Esophagus (tissue), 2 donors: Measurements from ENCODE around the gene NLRP11. TPM values are rescaled to one million over a fixed set of nuclear protein-coding genes. Genes with fewer than 3 reads are reported as not detected.
"Not testable (repeated sequence)": the region's sequence is repeated elsewhere in the genome, so short reads cannot be mapped to it uniquely, and the experiment has no call there.

Experiments used
- H3K27ac ChIP-seq, 2 donors: one replicate each; pipeline ENCODE4 v1.5.1; 2013; ENCODE audit warnings: low read depth in 2 of 2, mild to moderate bottlenecking in 2 of 2, inconsistent platforms in 1 of 2, low read length in 1 of 2, moderate library complexity in 1 of 2
- H3K27me3 ChIP-seq, 2 donors: one replicate each; pipeline ENCODE4 v1.6.1; 2013; ENCODE audit warnings: low read length in 2 of 2, control low read depth in 1 of 2, mild to moderate bottlenecking in 1 of 2; ENCODE audit not compliant: insufficient read depth in 2 of 2, control insufficient read depth in 1 of 2
- H3K36me3 ChIP-seq, 2 donors: one replicate each; pipeline ENCODE4 v1.6.1; 2013; ENCODE audit warnings: low read length in 1 of 2; ENCODE audit not compliant: control insufficient read depth in 2 of 2, insufficient read depth in 2 of 2
- H3K4me1 ChIP-seq, 2 donors: one replicate each; pipeline ENCODE4 v1.6.1; 2013; ENCODE audit warnings: low read length in 1 of 2; ENCODE audit not compliant: control insufficient read depth in 2 of 2, insufficient read depth in 2 of 2
- H3K4me3 ChIP-seq, 2 donors: one replicate each; pipeline ENCODE4 v1.5.1; 2013; ENCODE audit warnings: low read length in 2 of 2, mild to moderate bottlenecking in 2 of 2, low read depth in 1 of 2, moderate library complexity in 1 of 2
- H3K9me3 ChIP-seq, 2 donors: one replicate each; pipeline ENCODE4 v1.6.1; 2013; ENCODE audit warnings: mild to moderate bottlenecking in 2 of 2, low read depth in 1 of 2, low read length in 1 of 2, moderate library complexity in 1 of 2; ENCODE audit not compliant: control insufficient read depth in 2 of 2, insufficient read depth in 1 of 2
- WGBS, 2 donors: extraction: QIAGEN DNeasy Blood & Tissue Kit; methylation state at CpG; one replicate each; pipeline ENCODE4 v1.1.7; 2013; 5-methylcytosine and 5-hydroxymethylcytosine counted together
- polyA plus RNA-seq, 2 donors: library from polyadenylated mRNA; stranded (reverse); fragments of 200-250 nt; gene quantifications; one replicate each; pipeline ENCODE4 v1.2.3, GENCODE V29; 2013
- donor health status: healthy with polysubstance abuse.
- donor health status: Bipolar disorder and iron deficiency.

Gene NLRP11
- polyA plus RNA-seq, 2 donors: not detected

DNA sequence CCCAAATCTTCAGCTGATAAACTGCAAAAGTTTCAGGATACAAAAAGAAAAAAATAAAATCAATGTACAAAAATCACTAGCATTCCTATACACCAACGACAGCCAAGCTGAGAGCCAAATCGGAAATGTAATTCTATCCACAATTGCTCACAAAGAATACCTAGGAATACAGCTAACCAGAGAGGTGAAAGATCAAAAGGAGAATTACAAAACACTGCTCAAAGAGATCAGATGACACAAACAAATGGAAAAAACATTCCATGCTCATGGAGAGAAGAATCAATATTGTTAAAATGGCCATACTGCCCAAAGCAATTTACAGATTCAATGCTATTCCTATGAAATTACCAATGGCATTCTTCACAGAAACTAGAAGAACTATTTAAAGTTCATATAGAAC, 29.5 kb downstream of the NLRP11 start:
- H3K27me3 ChIP-seq: no peaks in the 10 kb centered on the region
- no peaks in the 10 kb centered on the region for H3K36me3 ChIP-seq
- WGBS, 2 donors: 83 to 84% methylated on average over 2 of the region's 2 CpGs

DNA sequence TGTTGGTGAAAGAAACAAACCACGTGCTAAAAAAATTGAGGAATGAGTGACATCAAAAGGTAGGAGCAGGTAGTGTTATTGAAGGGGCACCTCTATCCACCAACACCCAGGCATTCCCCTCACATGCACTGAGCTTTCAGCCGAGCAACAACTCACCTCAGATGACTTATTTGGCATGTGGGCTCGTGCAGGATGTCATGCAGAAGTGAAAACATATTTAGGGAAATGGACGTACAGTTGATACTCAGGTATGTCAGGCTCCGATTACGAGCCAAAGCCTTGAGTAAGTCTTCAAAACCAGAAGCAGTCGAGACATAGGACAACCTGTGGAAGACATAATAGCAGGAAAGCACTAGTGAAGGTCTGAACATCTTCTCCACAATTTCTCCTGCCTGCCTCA, 30.4 kb downstream of the NLRP11 start:
- no peaks in the 10 kb centered on the region for H3K27me3 ChIP-seq
- no peaks in the 10 kb centered on the region for H3K36me3 ChIP-seq
- H3K9me3 ChIP-seq: no peaks in the 10 kb centered on the region
- H3K27ac ChIP-seq: no peak overlapping the region
- H3K4me3 ChIP-seq: no peak overlapping the region
- no peaks in the 10 kb centered on the region for H3K4me1 ChIP-seq
- WGBS, 2 donors: 65 to 69% methylated on average over 7 of the region's 7 CpGs

More for the DNA sequence above, 29.5 kb downstream of the NLRP11 start:
- H3K9me3 ChIP-seq: no peaks in the 10 kb centered on the region
- no peaks in the 10 kb centered on the region for H3K4me1 ChIP-seq
- H3K4me3 ChIP-seq: no peak overlapping the region
- H3K27ac ChIP-seq: no peak overlapping the region

DNA sequence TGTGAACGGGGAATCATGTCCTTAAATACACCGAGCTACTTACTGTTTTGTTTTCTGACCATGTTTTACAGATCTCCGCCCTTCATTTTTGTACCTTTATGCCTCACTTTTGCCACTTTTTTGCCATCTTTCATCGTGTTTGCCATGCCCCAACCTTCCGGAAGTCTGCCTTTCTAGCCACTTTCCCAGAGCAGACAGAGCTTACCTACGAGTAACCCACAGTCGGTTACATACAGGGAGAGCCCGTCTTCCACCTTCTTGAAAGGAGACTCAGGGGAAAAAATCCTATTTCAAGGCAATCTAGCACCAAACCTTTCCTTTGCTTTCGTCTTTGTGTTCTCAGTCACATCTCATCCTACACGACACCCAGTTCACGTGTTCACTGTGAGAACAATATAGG, 36.8 kb downstream of the NLRP11 start:
- Histone ChIP-seq H3K4me3 (no peak overlapping the region), H3K36me3 (no peaks in the 10 kb centered on the region), H3K27ac (no peak overlapping the region), H3K9me3 (peaks cover 0 to 6% of the 10 kb centered on the region in 2 donors), H3K4me1 (no peaks in the 10 kb centered on the region), H3K27me3 (no peaks in the 10 kb centered on the region)
- 90 to 92% methylated on average over 11 of the region's 11 CpGs for WGBS, 2 donors

DNA sequence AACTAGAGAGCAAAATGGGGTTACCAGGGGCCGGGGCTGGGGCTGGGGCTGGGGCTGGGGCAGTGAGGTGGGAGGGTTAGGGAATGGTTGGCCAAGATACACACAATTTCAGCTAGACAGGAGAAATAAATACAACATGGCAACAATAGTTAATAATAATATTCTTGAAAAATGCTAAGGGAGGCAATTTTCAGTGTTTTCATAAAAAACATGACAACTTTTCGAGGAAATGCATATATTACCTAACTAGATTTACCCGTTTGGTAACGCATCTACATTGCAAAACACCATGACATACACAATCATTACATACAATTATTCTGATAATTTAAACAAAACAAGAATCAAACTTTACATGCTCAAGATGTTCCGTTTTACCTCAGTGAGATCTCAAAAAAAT, 50.7 kb downstream of the NLRP11 start:
- Histone ChIP-seq H3K36me3 (no peaks in the 10 kb centered on the region), H3K4me3 (no peak overlapping the region), H3K9me3 (peaks cover 0 to 2% of the 10 kb centered on the region in 2 donors), H3K27me3 (peaks cover 0 to 3% of the 10 kb centered on the region in 2 donors), H3K4me1 (no peaks in the 10 kb centered on the region), H3K27ac (no peak overlapping the region)
- WGBS, 2 donors: 78 to 82% methylated on average over 5 of the region's 5 CpGs

DNA sequence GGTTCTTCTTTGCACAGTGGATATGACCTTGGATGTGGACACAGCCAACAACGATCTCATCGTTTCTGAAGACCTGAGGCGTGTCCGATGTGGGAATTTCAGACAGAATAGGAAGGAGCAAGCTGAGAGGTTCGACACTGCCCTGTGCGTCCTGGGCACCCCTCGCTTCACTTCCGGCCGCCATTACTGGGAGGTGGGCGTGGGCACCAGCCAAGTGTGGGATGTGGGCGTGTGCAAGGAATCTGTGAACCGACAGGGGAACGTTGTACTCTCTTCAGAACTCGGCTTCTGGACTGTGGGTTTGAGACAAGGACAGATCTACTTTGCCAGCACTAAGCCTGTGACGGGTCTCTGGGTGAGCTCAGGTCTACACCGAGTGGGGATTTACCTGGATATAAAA, 53.5 kb downstream of the NLRP11 start:
- H3K4me1 ChIP-seq: no peaks in the 10 kb centered on the region
- peaks cover 0 to 2% of the 10 kb centered on the region in 2 donors for H3K9me3 ChIP-seq
- peaks cover 0 to 3% of the 10 kb centered on the region in 2 donors for H3K27me3 ChIP-seq
- no peak overlapping the region for H3K4me3 ChIP-seq
- H3K27ac ChIP-seq: no peak overlapping the region
- WGBS, 2 donors: 82 to 85% methylated on average over 16 of the region's 16 CpGs
- no peaks in the 10 kb centered on the region for H3K36me3 ChIP-seq

DNA sequence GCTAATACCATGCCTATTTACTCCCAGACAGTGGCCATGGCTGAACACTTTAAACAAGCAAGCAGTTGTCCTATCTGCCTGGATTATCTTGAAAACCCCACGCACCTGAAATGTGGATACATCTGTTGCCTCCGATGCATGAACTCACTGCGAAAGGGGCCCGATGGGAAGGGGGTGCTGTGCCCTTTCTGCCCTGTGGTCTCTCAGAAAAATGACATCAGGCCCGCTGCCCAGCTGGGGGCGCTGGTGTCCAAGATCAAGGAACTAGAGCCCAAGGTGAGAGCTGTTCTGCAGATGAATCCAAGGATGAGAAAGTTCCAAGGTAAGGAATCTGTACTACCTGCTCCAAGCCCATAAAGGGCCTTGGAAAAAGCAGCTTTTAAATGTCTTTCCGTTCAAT, 54.3 kb downstream of the NLRP11 start:
- Histone ChIP-seq H3K9me3 (peaks cover 0 to 2% of the 10 kb centered on the region in 2 donors), H3K36me3 (no peaks in the 10 kb centered on the region), H3K4me3 (no peak overlapping the region), H3K27me3 (peaks cover 0 to 3% of the 10 kb centered on the region in 2 donors), H3K4me1 (no peaks in the 10 kb centered on the region), H3K27ac (no peak overlapping the region)
- 28 to 34% methylated on average over 7 of the region's 7 CpGs for WGBS, 2 donors

DNA sequence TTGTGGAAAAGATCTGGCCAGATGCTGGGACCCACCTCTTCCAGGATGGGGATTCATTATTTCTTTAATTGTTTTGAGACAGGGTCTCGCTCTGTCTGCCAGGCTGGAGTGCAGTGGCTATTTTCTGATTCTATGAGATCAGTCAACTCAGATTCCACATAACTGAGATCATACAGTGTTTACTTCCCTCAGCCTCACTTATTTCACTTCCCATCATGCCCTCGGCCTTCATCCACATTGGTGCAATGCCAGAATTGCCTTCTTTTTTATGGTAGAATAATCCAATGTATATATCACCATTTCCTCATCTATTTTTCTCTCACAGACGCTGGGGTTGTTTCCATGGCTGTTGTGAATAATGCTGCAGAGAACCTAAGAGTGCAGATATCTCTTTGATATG, 62.2 kb downstream of the NLRP11 start:
- not testable (repeated sequence) for H3K27me3 ChIP-seq, H3K36me3 ChIP-seq, H3K9me3 ChIP-seq, H3K4me1 ChIP-seq, H3K4me3 ChIP-seq, H3K27ac ChIP-seq
- 17 to 44% methylated on average over 2 to 3 of the region's 3 CpGs for WGBS, 2 donors

- H3K27me3 ChIP-seq, H3K4me3 ChIP-seq, H3K36me3 ChIP-seq, H3K27ac ChIP-seq, H3K9me3 ChIP-seq, H3K4me1 ChIP-seq: not testable (repeated sequence)
- 79 to 80% methylated on average over 5 of the region's 6 CpGs for WGBS, 2 donors
Measured at GRCh38 chr19:55768818-55769217, 63.0 kb downstream of the NLRP11 start, which contains the start of gene RFPL4AL1. Gene RFPL4AL1 (plus strand): TSS chr19:55769118. CDS start chr19:55771805, 2,687 bp downstream.

DNA sequence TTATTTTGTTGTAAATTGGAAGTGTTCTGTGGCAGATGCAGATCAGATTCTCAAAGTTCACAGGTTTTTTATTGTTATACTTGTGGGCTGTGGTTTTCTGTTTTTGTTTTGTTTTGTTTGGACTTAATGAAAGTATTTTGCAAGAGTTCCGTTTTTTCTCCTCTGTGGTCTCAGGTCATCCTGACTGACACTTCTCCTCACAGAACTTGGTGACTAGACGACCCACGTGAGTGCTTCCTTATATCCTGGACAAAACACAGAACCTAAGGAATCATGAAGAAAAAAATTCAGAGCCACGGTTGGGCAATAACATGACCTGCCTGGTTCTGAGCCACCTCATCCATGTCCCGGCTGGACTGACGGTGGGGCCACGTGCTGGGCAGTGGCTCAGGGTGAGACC, 65.3 kb downstream of the NLRP11 start:
- Histone ChIP-seq H3K36me3 (no peaks in the 10 kb centered on the region), H3K27ac (no peak overlapping the region), H3K4me1 (no peaks in the 10 kb centered on the region), H3K9me3 (no peaks in the 10 kb centered on the region), H3K27me3 (no peaks in the 10 kb centered on the region), H3K4me3 (no peak overlapping the region)
- 66 to 75% methylated on average over 7 of the region's 7 CpGs for WGBS, 2 donors

- not testable (repeated sequence) for H3K27me3 ChIP-seq, H3K4me3 ChIP-seq, H3K27ac ChIP-seq, H3K4me1 ChIP-seq, H3K9me3 ChIP-seq, H3K36me3 ChIP-seq
- 85 to 88% methylated on average over 2 of the region's 3 CpGs for WGBS, 2 donors
Measured at GRCh38 chr19:55758797-55759196, 73.0 kb downstream of the NLRP11 start, which contains the start of gene RFPL4A. Gene RFPL4A (plus strand): TSS chr19:55759097. CDS start chr19:55761801, 2,704 bp downstream.
